HCT116 (cell line): ENCODE measurements around the gene RMI2. TPM values are rescaled to one million over a fixed set of nuclear protein-coding genes. Genes with fewer than 3 reads are reported as not detected.

Experiments used
- ATAC-seq: fragments of 200-7000 bp; cut with Tn5 transposase; 2 replicates; pipeline ENCODE4 v1.9.1; 2020; ENCODE audit warnings: mild to moderate bottlenecking, moderate library complexity
- BruUV-seq: library from RNA; stranded (reverse); fragments of 400-500 nt; replicated peaks from 2 replicates; lab custom pipeline; 2021; lab: Mats Ljungman, UMichigan
- CTCF ChIA-PET: fragments of 300-600 bp; sonication (Branson Sonifier 250); formaldehyde crosslinking; loops from one replicate; lab custom pipeline; 2021; ENCODE audit warnings: antibody characterized with exemption; lab: Charles Lee
- POLR2A ChIA-PET: fragments of 300-600, 350-600 bp; sonication (Branson Sonifier 250); formaldehyde crosslinking; loops from one replicate; lab custom pipeline; 2021; ENCODE audit warnings: antibody characterized with exemption; lab: Charles Lee
- RAD21 ChIA-PET, 2 experiments: fragments of 300-600 bp; sonication (Branson Sonifier 250); formaldehyde crosslinking; loops; one replicate each; lab custom pipeline; 2023; ENCODE audit warnings: low total read pairs in 2 of 2; ENCODE audit not compliant: uncharacterized antibody in 2 of 2, unreplicated experiment in 2 of 2, low non-redundant PET in 1 of 2; lab: Charles Lee
- DNase-seq: peaks from one replicate; pipeline ENCODE4 v3.0.0-alpha.2; 2010; ENCODE audit warnings: low read depth, low spot score
- H2AFZ ChIP-seq: fragments of 200-600 bp; shearing (Covaris generic), sonication (generic); 2 replicates; pipeline ENCODE4 v1.6.1; 2017; ENCODE audit warnings: low read depth, mixed run types, mixed read lengths, antibody characterized with exemption, low read length; ENCODE audit not compliant: poor library complexity, severe bottlenecking
- H3K27ac ChIP-seq: 2 replicates; pipeline ENCODE4 v1.5.1; 2012; ENCODE audit warnings: low read depth, low read length
- H3K27me3 ChIP-seq: fragments of 200-600 bp; sonication (generic); 2 replicates; pipeline ENCODE4 v1.6.1; 2016; ENCODE audit warnings: mixed run types, low read length, mixed read lengths; ENCODE audit not compliant: insufficient read depth
- H3K36me3 ChIP-seq, 2 experiments: fragments of 200-500 bp in 1 of 2; fragments of 200-600 bp in 1 of 2; sonication (Bioruptor generic) in 1 of 2; sonication (generic) in 1 of 2; 2 replicates each; pipeline versions ENCODE4 v1.5.1 to v1.6.1; 2014 to 2016; ENCODE audit warnings: low read length in 2 of 2, inconsistent platforms in 1 of 2, mixed read lengths in 1 of 2, mixed run types in 1 of 2; ENCODE audit not compliant: insufficient read depth in 2 of 2, control insufficient read depth in 1 of 2
- H3K4me1 ChIP-seq, 2 experiments: fragments of 200-600 bp in 1 of 2; sonication (generic) in 1 of 2; 2 replicates each; pipeline versions ENCODE4 v1.5.1 to v1.6.1; 2012 to 2017; ENCODE audit warnings: low read length in 2 of 2, inconsistent platforms in 1 of 2, mild to moderate bottlenecking in 1 of 2, mixed read lengths in 1 of 2, mixed run types in 1 of 2, moderate library complexity in 1 of 2; ENCODE audit not compliant: insufficient read depth in 2 of 2, control insufficient read depth in 1 of 2
- H3K4me2 ChIP-seq: fragments of 200-600 bp; sonication (generic); 2 replicates; pipeline ENCODE4 v1.6.1; 2017; ENCODE audit warnings: mixed run types, low read length, mixed read lengths
- H3K4me3 ChIP-seq, 2 experiments: fragments of 200-600 bp in 1 of 2; sonication (generic) in 1 of 2; replicated peaks in 1 of 2; 2 replicates each; pipeline ENCODE4 v1.5.1; 2011 to 2016; ENCODE audit warnings: low read length in 2 of 2, control low read depth in 1 of 2, low read depth in 1 of 2, mild to moderate bottlenecking in 1 of 2, mixed read lengths in 1 of 2, mixed run types in 1 of 2
- H3K79me2 ChIP-seq: fragments of 200-600 bp; sonication (generic); 2 replicates; pipeline ENCODE4 v1.6.1; 2017; ENCODE audit warnings: mild to moderate bottlenecking, mixed run types, low read length, moderate library complexity, mixed read lengths; ENCODE audit not compliant: insufficient read depth
- H3K9ac ChIP-seq: fragments of 200-600 bp; sonication (generic); 2 replicates; pipeline ENCODE4 v1.6.1; 2016; ENCODE audit warnings: low read length, mixed read lengths
- H3K9me2 ChIP-seq: fragments of 200-600 bp; sonication (generic), shearing (Covaris generic); 2 replicates; pipeline ENCODE4 v1.6.1; 2017; ENCODE audit warnings: mixed run types, mild to moderate bottlenecking, moderate library complexity; ENCODE audit not compliant: insufficient read depth
- H3K9me3 ChIP-seq, 2 experiments: fragments of 200-500 bp in 1 of 2; fragments of 200-600 bp in 1 of 2; sonication (Bioruptor generic) in 1 of 2; sonication (generic) in 1 of 2; 2 replicates each; pipeline ENCODE4 v1.6.1; 2014 to 2017; ENCODE audit warnings: low read length in 2 of 2, mixed read lengths in 2 of 2, inconsistent platforms in 1 of 2, low read depth in 1 of 2, mild to moderate bottlenecking in 1 of 2, mixed run types in 1 of 2, moderate library complexity in 1 of 2; ENCODE audit not compliant: control insufficient read depth in 1 of 2, insufficient read depth in 1 of 2
- H4K20me1 ChIP-seq: fragments of 200-600 bp; sonication (generic), shearing (Covaris generic); 2 replicates; pipeline ENCODE4 v1.6.1; 2017; ENCODE audit warnings: mixed run types, mild to moderate bottlenecking, moderate library complexity; ENCODE audit not compliant: insufficient read depth
- ATF3 ChIP-seq: IDR thresholded peaks from 2 replicates; pipeline ENCODE4 v1.6.1; 2012
- CBX3 ChIP-seq: IDR thresholded peaks from 2 replicates; pipeline ENCODE4 v1.6.1; 2012; ENCODE audit warnings: low read depth
- CEBPB ChIP-seq: IDR thresholded peaks from 2 replicates; pipeline ENCODE4 v1.6.1; 2012; ENCODE audit warnings: low read depth
- CTCF ChIP-seq, 3 experiments: fragments of 200-600 bp in 1 of 3; sonication (generic) in 1 of 3; IDR thresholded peaks in 2 of 3; conservative IDR thresholded peaks in 1 of 3; 2 replicates each; pipeline ENCODE4 v1.5.1; 2012 to 2017; ENCODE audit warnings: low read depth in 2 of 3, low read length in 2 of 3, antibody characterized with exemption in 1 of 3, borderline replicate concordance in 1 of 3, control low read depth in 1 of 3, mild to moderate bottlenecking in 1 of 3, mixed read lengths in 1 of 3, mixed run types in 1 of 3, moderate library complexity in 1 of 3; ENCODE audit not compliant: insufficient read depth in 1 of 3
- EGR1 ChIP-seq: IDR thresholded peaks from 2 replicates; pipeline ENCODE4 v1.6.1; 2012; ENCODE audit warnings: low read depth
- ELF1 ChIP-seq: IDR thresholded peaks from 2 replicates; pipeline ENCODE4 v1.6.1; 2012; ENCODE audit warnings: low read depth, borderline replicate concordance
- EZH2 ChIP-seq: fragments of 200-600 bp; sonication (generic); IDR thresholded peaks from 2 replicates; pipeline ENCODE4 v1.6.1; 2017; ENCODE audit warnings: antibody characterized with exemption, mixed run types
- JUND ChIP-seq: IDR thresholded peaks from 2 replicates; pipeline ENCODE4 v1.6.1; 2012
- POLR2A ChIP-seq: IDR thresholded peaks from 2 replicates; pipeline ENCODE4 v1.7.0; 2011; ENCODE audit warnings: borderline replicate concordance; ENCODE audit not compliant: insufficient read depth, insufficient read length; ENCODE audit errors: extremely low read depth
- intact Hi-C: fragments of 100-400 bp; cut with micrococcal nuclease; formaldehyde crosslinking; loops from 2 replicates; pipeline ENCODE4 v1.10.0; 2022
- total RNA-seq: library from RNA; stranded (reverse); gene quantifications from one replicate; pipeline ENCODE4 v1.2.1, GENCODE V29; 2021; ENCODE audit not compliant: unreplicated experiment

RMI2 gene
- total RNA-seq, 1 experiment from 2014 or later: 19.9 TPM

GRCh38 chr16:11349599-11350276 lies 4.5 kb downstream of the RMI2 start:
- no peaks in the 10 kb centered on the region for H3K27me3 ChIP-seq
- no peaks in the 10 kb centered on the region for H3K9me2 ChIP-seq
- H4K20me1 ChIP-seq: no peaks in the 10 kb centered on the region
- TF ChIP-seq EGR1 (no peak), CTCF (IDR thresholded peaks at IDR 0.05 in 2 of 3, conservative IDR thresholded peaks at IDR 0.05 in 1 of 3; ENCODE audit: borderline replicate concordance in 1 of 3, insufficient read depth in 1 of 3, low read depth in 2 of 3, low read length in 2 of 3) (no peak), POLR2A (no peak), ELF1 (no peak), EZH2 (no peak), CBX3 (no peak), CEBPB (no peak), ATF3 (no peak), JUND (no peak)
- H3K9me3 ChIP-seq: no peaks in the 10 kb centered on the region
- H3K27ac ChIP-seq: no peak overlapping the region
- RAD21 ChIA-PET: no interaction called here
- BruUV-seq: no TSS peak
- DNase-seq: no peak
- POLR2A ChIA-PET: no interaction called here
- no peaks in the 10 kb centered on the region; a peak in 1 of 4 replicates for H3K36me3 ChIP-seq
- H3K79me2 ChIP-seq: peaks cover 5% of the 10 kb centered on the region; the same call in 1 of the 2 replicates
- CTCF ChIA-PET: no interaction called here
- no peak overlapping the region for H3K4me3 ChIP-seq
- intact Hi-C loops: no loop called here
- no peak overlapping the region for H2AFZ ChIP-seq
- H3K4me1 ChIP-seq: peaks cover 0 to 28% of the 10 kb centered on the region in 2 experiments; a peak in 2 of 4 replicates
- H3K9ac ChIP-seq: no peak overlapping the region
- no peak overlapping the region for H3K4me2 ChIP-seq
- ATAC-seq: no peak
